ENCODE results near the gene NDUFS6.

The NDUFS6 gene

DNA sequence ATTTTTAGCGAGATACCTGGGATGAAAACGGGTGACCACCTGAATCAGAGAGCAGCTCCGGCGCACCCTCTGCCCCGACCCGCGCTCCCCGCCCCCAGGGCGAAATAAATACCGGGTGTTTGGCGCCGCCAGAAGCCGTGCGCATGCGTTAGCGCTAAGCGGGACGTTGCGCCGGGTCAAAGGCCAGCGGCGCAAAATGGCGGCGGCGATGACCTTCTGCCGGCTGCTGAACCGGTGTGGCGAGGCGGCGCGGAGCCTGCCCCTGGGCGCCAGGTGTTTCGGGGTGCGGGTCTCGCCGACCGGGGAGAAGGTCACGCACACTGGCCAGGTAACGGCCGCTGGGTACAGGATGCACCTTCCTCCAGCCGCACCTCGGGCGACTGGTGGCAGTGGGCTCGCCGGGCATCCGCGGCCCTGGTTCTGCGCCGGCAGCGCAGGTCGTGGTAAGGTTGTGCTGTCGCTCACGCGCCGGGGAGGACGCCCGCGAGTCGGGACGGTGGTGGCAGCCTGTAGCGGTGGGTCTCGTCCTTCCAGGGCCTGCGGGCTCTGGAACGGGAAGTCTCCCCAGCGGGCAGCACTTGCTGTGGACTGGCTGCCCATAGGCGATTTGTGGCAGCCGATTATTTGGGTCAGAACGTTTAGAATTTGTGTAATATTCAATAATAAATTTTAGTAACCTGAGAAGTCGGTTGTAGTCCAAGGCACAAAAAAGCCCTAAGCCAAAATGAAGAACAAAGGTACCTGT, at the start of gene NDUFS6:
NDUFS6 (plus strand) TSS at position 186 of the 745 bp plus-strand sequence; CDS start at position 197, 11 bp downstream.
- DNase-seq (ENCODE audit: low read depth in 2 of 3, low spot score in 1 of 3), result peak; percentile 54 to 78 (median 73)

- DNase-seq (ENCODE audit: low read depth in 2 of 3, low spot score in 1 of 3), result no peak
Measured at GRCh38 chr5:1751864-1752822, 49.1 kb upstream of the NDUFS6 start.

DNA sequence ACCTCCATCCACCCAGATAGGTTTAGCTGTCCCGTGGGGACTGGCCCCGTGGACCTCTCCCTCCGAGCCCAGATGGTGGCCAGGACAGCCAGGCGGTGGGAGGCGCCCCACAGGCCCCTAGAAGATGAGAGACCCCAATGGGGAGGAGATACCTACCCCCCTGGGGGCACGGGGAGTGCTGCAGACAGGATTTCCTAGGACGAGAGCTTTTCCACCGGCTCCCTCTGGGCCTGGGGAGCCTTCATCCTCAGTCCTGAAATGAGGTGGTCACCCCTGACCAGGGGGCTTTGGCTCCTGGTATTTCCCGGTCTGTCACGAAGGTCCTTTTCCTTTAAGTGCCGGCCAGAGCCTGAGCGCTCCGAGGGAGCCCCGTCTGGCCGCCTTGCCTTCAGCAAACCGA, 48.3 kb upstream of the NDUFS6 start:
- DNase-seq (ENCODE audit: low read depth in 2 of 3, low spot score in 1 of 3), result no peak

DNA sequence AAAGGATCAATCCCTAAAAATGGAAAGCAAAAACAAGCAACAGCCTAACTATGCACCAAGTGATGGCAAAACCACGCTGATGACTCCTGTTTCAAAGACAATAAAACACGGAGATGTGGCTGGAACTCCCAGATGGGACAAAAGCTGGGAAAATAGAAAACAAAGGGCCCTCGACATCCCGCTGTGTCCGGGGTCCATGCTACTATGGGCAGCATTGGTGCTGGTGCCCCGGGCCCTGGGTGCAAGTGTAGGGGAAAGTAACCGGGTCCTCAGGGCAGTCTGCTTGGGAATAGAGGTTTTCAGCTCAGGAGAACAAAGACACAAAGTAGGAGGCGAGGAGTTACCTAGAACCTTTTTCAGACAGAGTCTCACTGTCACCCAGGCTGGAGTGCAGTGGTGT, 47.7 kb upstream of the NDUFS6 start:
- DNase-seq (ENCODE audit: low read depth in 2 of 3, low spot score in 1 of 3), result no peak

DNA sequence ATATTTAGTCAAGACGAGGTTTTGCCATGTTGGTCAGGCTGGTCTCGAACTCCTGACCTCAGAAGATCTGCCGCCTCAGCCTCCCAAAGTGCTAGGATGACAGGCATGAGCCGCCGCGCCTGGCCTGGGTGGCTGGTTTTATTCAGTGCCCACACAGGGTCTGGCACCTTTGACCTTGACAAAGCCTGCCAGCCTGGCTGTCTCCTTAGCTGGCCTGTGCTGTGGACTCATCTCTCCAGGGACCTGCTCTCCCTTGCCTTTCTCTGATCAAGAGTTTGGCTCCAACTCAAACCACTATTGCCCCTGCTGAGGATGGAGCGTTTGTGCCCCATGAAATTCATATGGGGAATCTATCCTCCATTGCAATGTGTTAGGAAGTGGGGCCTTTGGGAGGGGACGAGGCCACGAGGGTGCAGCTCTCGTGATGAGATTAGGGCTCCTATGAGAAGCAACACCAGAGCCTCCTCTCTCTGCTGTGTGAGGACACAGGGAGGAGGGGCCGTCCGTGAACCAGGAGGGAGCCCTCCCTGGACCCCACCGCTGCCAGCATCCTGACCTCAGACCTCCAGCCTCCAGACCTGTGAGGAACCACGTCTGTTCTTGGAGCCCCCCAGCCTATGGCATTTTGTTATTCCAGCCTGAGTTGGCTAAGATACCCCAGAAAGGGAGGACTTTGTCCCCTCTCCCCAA, 46.5 kb upstream of the NDUFS6 start:
- DNase-seq (ENCODE audit: low read depth in 2 of 3, low spot score in 1 of 3), result no peak

DNA sequence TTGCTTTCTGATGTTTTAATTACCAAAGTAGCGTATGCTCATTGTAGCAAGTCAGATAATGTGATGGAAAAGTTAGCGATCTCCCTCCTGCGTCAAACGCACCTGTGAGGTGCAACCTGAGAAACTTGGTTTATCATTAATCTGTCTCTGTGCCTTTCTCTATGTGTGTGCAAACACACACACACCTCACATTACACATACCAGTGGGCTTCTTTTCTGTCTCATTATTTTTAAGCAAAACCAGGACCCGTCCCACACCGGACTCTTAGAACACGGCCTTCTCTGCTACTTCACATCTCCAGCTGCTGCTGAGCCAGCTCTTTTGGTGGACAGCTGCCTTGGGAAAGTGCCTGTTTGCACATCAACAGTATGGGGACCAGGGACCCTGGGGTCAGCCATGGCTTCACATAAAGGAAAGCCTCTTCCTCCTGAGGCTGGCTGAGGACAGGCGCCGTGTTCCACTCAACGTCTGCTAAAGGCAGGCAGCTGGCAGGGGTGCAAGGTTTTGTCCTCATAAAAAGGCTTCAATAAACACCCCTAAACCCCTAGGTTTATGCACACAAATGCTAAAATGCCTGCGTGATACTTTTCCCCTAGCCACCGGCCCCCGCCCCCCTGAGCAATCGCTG, 45.8 kb upstream of the NDUFS6 start:
- no peak for DNase-seq (ENCODE audit: low read depth in 2 of 3, low spot score in 1 of 3)

GRCh38 chr5:1756481-1756880, 44.7 kb upstream of the NDUFS6 start:
- no peak for DNase-seq (ENCODE audit: low read depth in 2 of 3, low spot score in 1 of 3)

DNA sequence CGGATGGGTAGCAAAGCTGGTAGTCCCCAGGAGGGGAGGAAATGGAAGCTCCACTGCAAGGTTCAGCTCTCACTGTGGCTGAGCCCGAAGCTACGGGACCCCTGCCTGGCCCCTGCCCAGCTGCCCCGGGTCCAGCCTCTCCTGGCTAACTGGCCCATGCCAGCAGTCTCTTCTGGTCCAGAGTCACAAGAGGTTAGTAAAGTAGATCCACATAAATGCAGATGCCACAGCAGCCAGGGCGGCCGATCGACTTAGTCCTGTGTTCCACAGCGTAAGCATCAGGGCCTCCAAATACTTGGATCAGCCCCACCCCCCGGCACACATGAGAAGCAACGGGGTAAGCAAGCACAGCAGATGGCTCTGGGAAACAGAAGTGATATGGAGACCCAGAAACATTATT, 43.7 kb upstream of the NDUFS6 start:
- no peak for DNase-seq (ENCODE audit: low read depth in 2 of 3, low spot score in 1 of 3)

DNA sequence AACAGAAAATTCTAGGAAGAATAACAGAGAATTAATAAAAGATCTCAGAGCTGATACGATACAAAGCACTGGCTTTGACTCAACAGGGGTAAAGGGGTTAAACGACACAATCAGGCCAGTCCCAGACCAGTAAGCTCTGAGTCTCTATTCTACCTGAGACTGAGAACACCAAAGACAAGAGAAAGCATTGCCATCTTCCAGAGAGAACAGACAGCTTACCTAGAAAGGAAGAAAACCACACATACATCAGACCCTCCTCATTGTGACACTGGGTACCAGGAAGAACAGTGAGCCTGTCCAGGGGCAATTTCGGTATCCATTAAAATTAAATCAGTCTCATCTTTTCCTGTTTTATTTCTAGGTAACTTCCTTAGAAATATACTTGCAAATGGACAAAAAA, 42.6 kb upstream of the NDUFS6 start:
- DNase-seq (ENCODE audit: low read depth in 2 of 3, low spot score in 1 of 3), result no peak

GRCh38 chr5:1759378-1759970, 41.7 kb upstream of the NDUFS6 start:
- DNase-seq (ENCODE audit: low read depth in 2 of 3, low spot score in 1 of 3), result no peak

- DNase-seq (ENCODE audit: low read depth in 2 of 3, low spot score in 1 of 3), result no peak
Measured at GRCh38 chr5:1760231-1760630, 41.0 kb upstream of the NDUFS6 start.

- DNase-seq (ENCODE audit: low read depth in 2 of 3, low spot score in 1 of 3), result no peak
Measured at GRCh38 chr5:1760656-1761452, 40.4 kb upstream of the NDUFS6 start.

- DNase-seq (ENCODE audit: low read depth in 2 of 3, low spot score in 1 of 3), result no peak
Measured at GRCh38 chr5:1761453-1761755, 39.8 kb upstream of the NDUFS6 start.

DNA sequence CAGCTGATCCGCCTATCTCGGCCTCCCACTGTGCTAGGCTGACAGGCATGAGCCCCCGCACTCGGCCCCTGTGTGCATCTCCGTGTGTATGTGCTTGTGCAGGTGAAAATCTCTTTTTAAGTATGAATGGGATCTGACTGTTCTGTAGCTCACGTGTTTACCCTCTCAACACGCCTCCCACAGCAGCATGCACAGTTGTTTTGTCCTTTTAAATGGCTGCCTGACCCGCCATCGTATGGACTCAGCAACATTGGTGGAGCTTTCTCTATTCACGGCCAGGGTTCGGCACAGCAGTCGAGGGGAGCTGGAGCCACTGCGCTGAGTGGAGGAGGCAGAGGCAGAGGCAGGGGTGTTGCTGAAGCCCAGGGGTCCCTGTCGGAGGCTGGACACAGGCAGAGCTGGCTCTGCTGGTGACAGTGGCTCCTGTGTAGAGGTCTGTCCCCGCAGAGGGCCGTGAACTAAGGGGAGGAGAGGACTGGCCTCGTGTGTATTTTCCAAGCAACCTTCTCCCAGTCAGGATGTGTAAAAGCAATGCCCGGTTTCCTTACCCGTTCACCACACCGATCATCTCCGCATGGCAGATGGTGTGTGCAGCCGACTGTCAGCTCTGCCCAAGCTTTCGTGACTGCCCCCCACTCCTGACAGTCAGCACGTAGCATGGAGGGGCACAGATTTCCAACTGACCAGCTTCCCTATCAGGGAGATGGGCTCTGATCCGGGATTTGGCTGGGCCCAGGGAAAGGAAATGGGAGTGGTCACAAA, 38.9 kb upstream of the NDUFS6 start:
- DNase-seq (ENCODE audit: low read depth in 2 of 3, low spot score in 1 of 3), result no peak

GRCh38 chr5:1762883-1763547, 38.2 kb upstream of the NDUFS6 start:
- DNase-seq (ENCODE audit: low read depth in 2 of 3, low spot score in 1 of 3), result no peak

- peak in 2 of 3 donors; percentile 25 to 29 for DNase-seq (ENCODE audit: low read depth in 2 of 3, low spot score in 1 of 3)
Measured at GRCh38 chr5:1763548-1763911, 37.7 kb upstream of the NDUFS6 start.

- no peak for DNase-seq (ENCODE audit: low read depth in 2 of 3, low spot score in 1 of 3)
Measured at GRCh38 chr5:1763960-1764605, 37.1 kb upstream of the NDUFS6 start.

- no peak for DNase-seq (ENCODE audit: low read depth in 2 of 3, low spot score in 1 of 3)
Measured at GRCh38 chr5:1764606-1764960, 36.6 kb upstream of the NDUFS6 start.

Data from stimulated activated CD4-positive, alpha-beta T cell treated with anti-CD3 and anti-CD28 coated beads, Interleukin-12 subunit alpha, Interleukin-12 subunit beta, amount 100 ng/mL, for 48 hours (primary cell).